HUES6 (cell line): ENCODE data around the gene METTL25B.

Experiments used
- H3K27ac ChIP-seq: 2 replicates; pipeline ENCODE4 v1.7.0; 2013; ENCODE audit warnings: low read depth, mild to moderate bottlenecking, low read length, inconsistent platforms
- H3K27me3 ChIP-seq: 2 replicates; pipeline ENCODE4 v1.6.1; 2013; ENCODE audit warnings: low read length; ENCODE audit not compliant: control insufficient read depth, insufficient read depth
- H3K36me3 ChIP-seq: 2 replicates; pipeline ENCODE4 v1.6.1; 2013; ENCODE audit warnings: low read length; ENCODE audit not compliant: control insufficient read depth, insufficient read depth
- H3K4me1 ChIP-seq: 2 replicates; pipeline ENCODE4 v1.6.1; 2013; ENCODE audit warnings: low read length; ENCODE audit not compliant: control insufficient read depth, insufficient read depth
- H3K4me3 ChIP-seq: 2 replicates; pipeline ENCODE4 v1.5.1; 2013; ENCODE audit warnings: low read depth, low read length
- H3K9ac ChIP-seq: one replicate; pipeline ENCODE4 v1.6.1; 2013; ENCODE audit warnings: mild to moderate bottlenecking, low read length
- H3K9me3 ChIP-seq: 2 replicates; pipeline ENCODE4 v1.6.1; 2013; ENCODE audit warnings: low read depth, low read length; ENCODE audit not compliant: control insufficient read depth, insufficient read depth

The METTL25B gene

DNA sequence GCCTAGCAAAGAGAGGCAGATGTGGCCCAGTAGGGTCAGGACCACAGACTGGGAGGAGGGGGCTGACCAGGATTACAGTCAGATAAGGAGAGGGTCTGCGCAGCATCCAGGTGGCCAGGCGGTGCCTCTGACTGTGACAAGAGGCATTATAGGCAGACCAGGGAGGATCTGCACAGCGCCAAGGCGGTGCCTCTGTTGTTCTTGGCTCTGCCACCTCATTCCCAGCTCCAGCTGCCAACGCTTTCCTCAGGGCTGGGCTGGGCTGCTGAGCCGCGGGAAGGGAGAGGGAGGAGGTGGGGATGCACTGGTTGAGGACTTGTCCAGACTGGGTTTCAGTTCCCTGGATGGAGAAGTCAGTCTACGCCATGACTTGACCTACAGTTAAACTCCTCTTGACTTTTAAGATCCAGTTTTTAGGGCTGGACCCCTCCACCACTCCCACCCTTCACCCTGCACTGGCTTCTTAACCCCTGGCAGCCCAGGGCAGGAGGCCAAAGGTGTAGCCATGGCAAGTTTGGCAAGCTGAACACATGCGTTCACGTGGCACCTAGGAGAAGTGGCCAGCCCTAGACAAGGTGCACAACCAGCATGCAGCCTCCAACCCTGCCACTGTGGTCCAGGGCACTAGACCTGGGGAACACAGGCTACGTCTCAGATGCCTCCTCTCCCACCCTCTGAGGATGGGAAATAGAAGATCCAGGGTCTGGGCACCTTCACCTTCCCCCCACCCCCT is 18.3 kb upstream of the METTL25B start:
- H3K36me3 ChIP-seq = no peaks in the 10 kb centered on the region
- H3K4me1 ChIP-seq = peaks cover 58% of the 10 kb centered on the region
- H3K27ac ChIP-seq = peak overlapping the region; percentile 20; the same call in 1 of the 2 replicates
- H3K9ac ChIP-seq = peak overlapping the region; percentile 58
- no peaks in the 10 kb centered on the region; the same call in 1 of the 2 replicates for H3K27me3 ChIP-seq
- H3K9me3 ChIP-seq = no peaks in the 10 kb centered on the region
- H3K4me3 ChIP-seq = peak overlapping the region; percentile 22; the same call in 1 of the 2 replicates

DNA sequence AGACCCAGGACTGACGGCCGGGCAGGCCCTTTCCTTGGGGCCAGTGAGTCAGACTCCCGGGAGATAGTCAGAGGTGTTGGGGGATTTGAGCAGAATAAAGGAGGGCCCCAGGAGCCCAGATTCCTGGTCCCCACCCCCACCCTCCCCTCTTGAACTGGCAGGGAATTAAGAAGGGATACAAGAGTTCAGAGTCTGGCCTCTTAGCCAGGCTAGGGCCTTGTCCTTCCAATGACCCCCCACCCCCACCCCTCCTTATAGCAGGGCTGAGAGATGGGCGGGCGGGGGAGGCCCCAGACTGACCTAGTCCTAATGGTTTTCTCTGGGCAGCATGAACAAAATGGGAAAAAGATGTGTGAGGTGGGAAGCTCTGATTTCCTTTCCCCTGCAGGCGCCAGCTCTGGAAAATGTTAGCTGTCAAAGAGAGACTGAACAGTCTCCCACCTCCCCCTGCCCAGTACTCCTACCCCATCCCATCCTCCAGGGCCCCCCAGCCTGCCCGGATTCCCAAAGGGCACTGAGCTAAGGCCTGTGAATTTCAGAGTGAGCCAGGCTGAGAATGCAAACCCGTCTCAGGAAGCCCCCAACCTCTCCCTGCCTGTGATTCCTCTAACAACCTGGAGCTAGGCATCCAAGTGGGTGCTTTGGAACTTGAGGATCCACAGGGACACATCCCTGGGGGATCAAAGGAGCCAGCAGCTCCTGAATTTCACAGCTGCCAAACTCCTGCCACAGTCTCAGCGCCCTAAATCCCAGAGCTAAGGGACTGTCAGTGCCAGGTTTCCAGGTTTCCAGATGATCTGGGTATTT is 17.1 kb upstream of the METTL25B start:
- Histone ChIP-seq H3K9me3 (no peaks in the 10 kb centered on the region), H3K4me3 (0 out of 2 replicates have a peak overlapping the region, but pooled peaks have one; percentile 22), H3K27me3 (no peaks in the 10 kb centered on the region), H3K9ac (peak overlapping the region; percentile 58), H3K4me1 (peaks cover 58% of the 10 kb centered on the region), H3K27ac (peak overlapping the region; percentile 61; the same call in 1 of the 2 replicates), H3K36me3 (no peaks in the 10 kb centered on the region)

DNA sequence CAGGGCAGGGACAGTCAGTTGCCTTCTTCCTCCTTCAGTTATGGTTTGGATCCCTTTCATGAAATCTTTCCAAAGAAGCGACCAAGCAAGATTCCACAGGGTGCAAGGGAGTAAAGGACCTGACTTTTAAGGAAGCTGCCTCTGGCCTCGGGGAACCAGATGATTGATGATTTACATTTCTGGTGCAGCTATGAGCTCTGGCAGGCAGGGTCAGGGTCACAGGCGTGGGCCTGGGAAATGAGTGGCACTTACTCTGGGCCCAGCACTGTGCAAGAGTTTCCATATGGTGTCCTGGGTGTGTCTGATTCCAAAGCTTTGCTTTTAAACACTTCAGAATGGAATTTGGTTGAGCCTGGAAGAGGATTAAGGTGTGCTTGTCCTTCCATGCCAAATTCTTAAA is 15.6 kb upstream of the METTL25B start:
- H3K9me3 ChIP-seq = no peaks in the 10 kb centered on the region
- no peak overlapping the region for H3K4me3 ChIP-seq
- H3K4me1 ChIP-seq = peaks cover 55% of the 10 kb centered on the region
- no peak overlapping the region for H3K27ac ChIP-seq
- H3K9ac ChIP-seq = no peak overlapping the region
- H3K27me3 ChIP-seq = no peaks in the 10 kb centered on the region
- no peaks in the 10 kb centered on the region for H3K36me3 ChIP-seq

DNA sequence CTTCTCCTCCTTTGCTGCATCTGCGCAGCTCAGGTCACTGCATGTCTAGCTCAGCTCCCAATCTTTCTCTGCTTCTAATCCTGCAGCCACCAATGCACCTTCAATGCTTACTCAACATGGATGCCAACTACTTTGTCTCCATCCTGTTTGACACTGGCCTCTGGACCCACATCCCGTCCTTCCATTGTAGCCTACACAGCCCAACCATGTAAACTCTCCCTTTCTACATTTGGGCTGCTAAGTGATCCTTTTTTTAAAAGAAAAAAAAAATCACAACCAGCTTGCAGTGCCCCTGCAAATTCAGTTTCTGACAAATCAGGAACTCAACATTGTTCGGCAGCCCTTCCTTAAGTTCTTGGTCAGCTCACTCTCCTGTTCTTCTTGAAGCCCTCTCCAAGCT is 13.4 kb upstream of the METTL25B start:
- Histone ChIP-seq H3K4me1 (peaks cover 33% of the 10 kb centered on the region), H3K4me3 (no peak overlapping the region), H3K27ac (no peak overlapping the region), H3K27me3 (no peaks in the 10 kb centered on the region), H3K36me3 (no peaks in the 10 kb centered on the region), H3K9ac (no peak overlapping the region), H3K9me3 (no peaks in the 10 kb centered on the region)

DNA sequence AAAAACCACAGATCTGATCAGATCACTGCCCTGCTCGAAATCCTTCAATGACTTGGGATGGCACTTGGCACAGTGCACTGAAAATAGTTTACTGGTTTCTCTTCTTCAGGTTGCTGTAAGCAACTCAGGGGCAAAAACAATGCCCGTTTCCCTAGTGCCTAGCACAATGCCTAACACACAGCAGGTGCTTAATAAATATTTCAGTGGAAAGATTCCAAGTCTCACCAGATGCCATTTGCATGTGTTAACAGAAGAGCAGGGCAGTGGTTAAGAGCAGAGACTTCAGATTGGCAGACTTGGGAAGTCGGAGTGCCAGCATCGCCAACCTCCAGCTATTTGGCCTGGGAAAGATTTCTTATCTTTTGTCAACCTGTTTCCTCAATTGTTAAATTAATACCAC is 10.9 kb upstream of the METTL25B start:
- no peak overlapping the region for H3K27ac ChIP-seq
- H3K9me3 ChIP-seq = no peaks in the 10 kb centered on the region
- H3K9ac ChIP-seq = no peak overlapping the region
- no peaks in the 10 kb centered on the region for H3K27me3 ChIP-seq
- H3K4me1 ChIP-seq = peaks cover 9% of the 10 kb centered on the region
- H3K36me3 ChIP-seq = peaks cover 14% of the 10 kb centered on the region
- H3K4me3 ChIP-seq = no peak overlapping the region

DNA sequence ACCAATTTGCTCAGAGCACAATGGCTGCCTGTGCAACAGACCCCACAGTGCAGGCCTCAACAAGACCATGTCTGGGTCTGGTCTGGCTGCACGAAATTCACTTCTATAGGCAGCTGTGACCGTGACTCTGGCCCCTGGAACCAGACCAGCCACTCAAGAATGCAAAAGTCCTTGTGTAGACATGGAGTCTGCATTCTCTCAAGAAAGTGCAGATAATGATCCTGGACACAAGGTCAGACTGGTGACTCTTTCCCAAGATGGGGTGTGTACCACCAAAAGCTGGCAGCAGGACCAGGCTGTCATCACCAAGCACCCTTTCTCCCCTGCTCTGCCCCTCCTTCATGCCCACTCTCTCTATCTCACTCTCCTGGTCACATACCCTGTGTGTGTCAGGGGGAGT is 7.1 kb upstream of the METTL25B start:
- H3K27me3 ChIP-seq = no peaks in the 10 kb centered on the region
- no peak overlapping the region for H3K27ac ChIP-seq
- no peaks in the 10 kb centered on the region for H3K9me3 ChIP-seq
- peaks cover 9% of the 10 kb centered on the region for H3K4me1 ChIP-seq
- no peak overlapping the region for H3K4me3 ChIP-seq
- peaks cover 42% of the 10 kb centered on the region for H3K36me3 ChIP-seq
- no peak overlapping the region for H3K9ac ChIP-seq

DNA sequence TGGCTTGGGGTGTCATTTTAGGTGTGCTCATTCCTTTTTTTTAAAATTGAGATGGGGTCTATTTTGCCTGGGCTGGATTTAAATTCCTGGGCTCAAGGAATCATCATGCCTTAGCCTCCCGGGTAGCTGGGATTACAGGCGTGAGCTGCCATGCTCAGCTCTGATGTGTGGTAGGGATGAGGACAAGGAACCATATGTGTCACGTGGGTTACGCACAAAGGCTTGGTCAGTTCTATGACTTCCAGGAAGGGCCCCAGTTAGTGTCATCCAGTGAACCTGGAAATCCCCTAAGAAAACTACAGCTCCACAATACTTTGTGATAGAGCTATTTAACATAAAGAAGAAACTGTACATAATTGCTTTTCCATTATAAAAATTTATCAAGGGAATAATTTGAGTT is 6.7 kb upstream of the METTL25B start:
- Histone ChIP-seq H3K27ac (no peak overlapping the region), H3K36me3 (peaks cover 42% of the 10 kb centered on the region), H3K4me3 (no peak overlapping the region), H3K4me1 (peaks cover 9% of the 10 kb centered on the region), H3K27me3 (no peaks in the 10 kb centered on the region), H3K9ac (no peak overlapping the region), H3K9me3 (no peaks in the 10 kb centered on the region)

DNA sequence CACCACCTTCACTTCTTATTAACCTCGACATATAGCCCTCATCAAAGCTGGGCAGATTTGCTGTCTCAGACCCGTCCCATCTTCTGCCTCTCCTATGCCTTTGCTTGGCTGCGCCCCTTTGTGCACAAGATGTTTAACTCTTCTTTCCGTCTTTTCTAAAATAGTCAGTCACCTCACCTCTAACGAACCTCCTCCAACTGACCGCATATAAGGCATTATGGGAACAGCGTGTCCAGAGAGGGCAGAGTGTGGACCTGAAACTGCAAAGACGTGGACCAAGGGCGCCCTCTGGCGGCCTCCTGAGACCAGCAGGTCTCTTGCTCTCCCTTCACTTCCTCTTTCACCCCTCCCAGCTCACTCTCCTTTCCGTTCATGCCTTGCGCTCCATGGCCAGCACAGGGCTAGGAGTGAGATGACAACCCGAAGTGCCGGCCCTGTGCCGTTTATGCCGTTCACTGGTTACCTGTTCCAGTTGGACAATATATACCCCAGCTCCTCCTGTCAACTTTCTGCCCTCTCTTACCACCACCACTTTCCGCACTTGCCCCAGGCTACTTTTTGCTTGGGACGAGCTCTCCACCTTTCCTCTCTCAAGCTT is 2.5 kb upstream of the METTL25B start:
- peak overlapping the region; percentile 94 for H3K4me3 ChIP-seq
- peak overlapping the region; percentile 40 for H3K9ac ChIP-seq
- peaks cover 45% of the 10 kb centered on the region for H3K36me3 ChIP-seq
- H3K27me3 ChIP-seq = no peaks in the 10 kb centered on the region
- H3K9me3 ChIP-seq = no peaks in the 10 kb centered on the region
- peaks cover 20% of the 10 kb centered on the region for H3K4me1 ChIP-seq
- no peak overlapping the region for H3K27ac ChIP-seq

DNA sequence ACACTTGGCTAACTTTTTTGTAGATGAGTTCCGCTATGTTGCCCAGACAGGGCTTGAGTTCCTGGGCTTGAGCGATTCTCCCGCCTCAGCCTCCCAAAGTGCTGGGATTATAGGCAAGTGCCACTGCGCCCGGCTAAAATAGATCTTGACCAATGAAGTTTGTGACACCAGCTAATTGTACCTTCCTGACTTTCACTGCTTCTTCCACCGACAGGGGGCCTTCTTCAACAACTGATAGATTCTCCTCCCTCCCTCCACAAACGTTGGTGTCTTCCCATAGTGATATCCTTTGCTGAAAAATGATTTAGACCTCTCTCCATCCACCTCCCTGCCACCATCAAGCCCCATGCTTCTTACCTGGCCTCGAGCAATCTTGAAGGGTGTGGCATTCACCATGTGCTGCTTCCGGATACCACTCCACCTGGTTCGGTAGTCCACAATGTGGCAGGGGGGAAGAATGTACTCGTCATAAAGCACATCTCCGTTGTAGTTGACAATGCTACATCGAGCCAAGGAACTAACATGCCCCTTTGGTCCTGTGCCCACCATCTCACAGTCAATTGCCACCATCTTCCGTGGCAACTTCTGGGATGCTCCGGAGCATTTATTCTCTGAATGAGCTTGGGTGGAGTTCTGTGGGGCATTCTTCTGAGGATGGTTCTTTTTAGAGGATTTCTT is 1.6 kb upstream of the METTL25B start:
- H3K27me3 ChIP-seq = no peaks in the 10 kb centered on the region
- peak overlapping the region; percentile 94 for H3K4me3 ChIP-seq
- no peaks in the 10 kb centered on the region for H3K9me3 ChIP-seq
- peaks cover 36% of the 10 kb centered on the region for H3K36me3 ChIP-seq
- no peak overlapping the region for H3K9ac ChIP-seq
- peaks cover 20% of the 10 kb centered on the region for H3K4me1 ChIP-seq
- H3K27ac ChIP-seq = no peak overlapping the region

DNA sequence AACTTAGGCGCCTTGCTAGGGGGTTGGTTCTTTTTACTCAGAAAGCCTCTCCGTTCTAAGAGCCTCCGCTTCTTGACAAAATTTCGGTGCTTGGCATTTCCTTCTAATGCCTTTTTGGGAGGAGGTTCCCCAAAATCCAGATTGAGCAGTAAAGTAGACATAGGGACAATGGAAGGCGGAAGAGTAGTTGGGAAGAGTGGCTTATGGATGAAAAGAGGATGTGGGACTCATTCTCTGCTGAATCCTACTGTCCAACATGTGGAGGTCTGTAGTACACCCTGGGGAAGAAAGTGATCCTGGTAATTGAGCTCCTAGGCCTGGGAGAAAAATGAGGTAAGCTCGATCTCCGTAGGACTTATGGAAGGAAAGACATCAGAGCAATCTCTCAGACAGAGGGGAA is 777 bp upstream of the METTL25B start:
- H3K27me3 ChIP-seq = no peaks in the 10 kb centered on the region
- peaks cover 31% of the 10 kb centered on the region for H3K36me3 ChIP-seq
- H3K4me3 ChIP-seq = peak overlapping the region; percentile 94
- H3K9me3 ChIP-seq = no peaks in the 10 kb centered on the region
- peaks cover 20% of the 10 kb centered on the region for H3K4me1 ChIP-seq
- H3K27ac ChIP-seq = peak overlapping the region; percentile 14; the same call in 1 of the 2 replicates
- peak overlapping the region; percentile 85 for H3K9ac ChIP-seq
